ENCODE data around the gene JCHAIN. TPM values are rescaled to one million over a fixed set of nuclear protein-coding genes. Genes with fewer than 3 reads are reported as not detected.

Gene JCHAIN
- total RNA-seq, 1 donor from 2014 or later, result 99.1 TPM

- intact Hi-C loops (cut with DNase I), result no loop called here
- peaks cover 40% of the 10 kb centered on the region for H3K4me1 ChIP-seq
- no peak for DNase-seq
Observed at GRCh38 chr4:70712150-70712549, 45.8 kb upstream of the JCHAIN start.

GRCh38 chr4:70711599-70711998 lies 45.3 kb upstream of the JCHAIN start:
- peaks cover 46% of the 10 kb centered on the region for H3K4me1 ChIP-seq
- no peak for TF ChIP-seq CTCF (IDR thresholded peaks at IDR 0.05)
- intact Hi-C loops (cut with DNase I), result no loop called here
- no peaks in the 10 kb centered on the region for H3K9me3 ChIP-seq
- no peaks in the 10 kb centered on the region for H3K27me3 ChIP-seq
- no peak for DNase-seq
- H3K27ac ChIP-seq, result no peak overlapping the region
- ATAC-seq, result no peak
- H3K36me3 ChIP-seq, result no peaks in the 10 kb centered on the region
- no peak overlapping the region for H3K4me3 ChIP-seq

More at GRCh38 chr4:70712150-70712549, 45.8 kb upstream of the JCHAIN start:
- H3K4me3 ChIP-seq, result no peak overlapping the region
- no peaks in the 10 kb centered on the region for H3K36me3 ChIP-seq
- no peak for ATAC-seq
- no peaks in the 10 kb centered on the region for H3K27me3 ChIP-seq
- H3K9me3 ChIP-seq, result no peaks in the 10 kb centered on the region
- TF ChIP-seq CTCF (IDR thresholded peaks at IDR 0.05), result no peak
- no peak overlapping the region for H3K27ac ChIP-seq

- Histone ChIP-seq H3K9me3 (no peaks in the 10 kb centered on the region), H3K36me3 (no peaks in the 10 kb centered on the region), H3K27me3 (no peaks in the 10 kb centered on the region), H3K27ac (peak overlapping the region; percentile 9), H3K4me3 (no peak overlapping the region), H3K4me1 (peaks cover 47% of the 10 kb centered on the region)
- intact Hi-C loops (cut with DNase I), result no loop called here
- no peak for DNase-seq
- ATAC-seq, result no peak
- no peak for TF ChIP-seq CTCF (IDR thresholded peaks at IDR 0.05)
Observed at GRCh38 chr4:70709611-70710205, 43.4 kb upstream of the JCHAIN start.

GRCh38 chr4:70706516-70706915 lies 40.2 kb upstream of the JCHAIN start:
- Histone ChIP-seq H3K27me3 (no peaks in the 10 kb centered on the region), H3K4me1 (peaks cover 22% of the 10 kb centered on the region), H3K9me3 (no peaks in the 10 kb centered on the region), H3K36me3 (no peaks in the 10 kb centered on the region), H3K27ac (peak overlapping the region; percentile 93), H3K4me3 (peak overlapping the region; percentile 89)
- intact Hi-C loops (cut with DNase I), result no loop called here
- ATAC-seq (no peak), DNase-seq (no peak)
- TF ChIP-seq CTCF (IDR thresholded peaks at IDR 0.05), result no peak

- H3K27ac ChIP-seq, result peak overlapping the region; percentile 93
- H3K9me3 ChIP-seq, result no peaks in the 10 kb centered on the region
- no peak for TF ChIP-seq CTCF (IDR thresholded peaks at IDR 0.05)
- no peak for DNase-seq
- intact Hi-C loops (cut with DNase I), result no loop called here
- no peak for ATAC-seq
- H3K27me3 ChIP-seq, result no peaks in the 10 kb centered on the region
- peaks cover 19% of the 10 kb centered on the region for H3K4me1 ChIP-seq
- H3K4me3 ChIP-seq, result peak overlapping the region; percentile 89
- no peaks in the 10 kb centered on the region for H3K36me3 ChIP-seq
Observed at GRCh38 chr4:70706044-70706461, 39.7 kb upstream of the JCHAIN start.
